ENCODE data around the gene GOLPH3. TPM values are rescaled to one million over a fixed set of nuclear protein-coding genes. Genes with fewer than 3 reads are reported as not detected.

The GOLPH3 gene
- total RNA-seq, 2 donors from 2014 or later = 118 to 259 TPM

- Histone ChIP-seq H3K4me3 (no peak overlapping the region), H3K27ac (no peak overlapping the region), H3K36me3 (no peaks in the 10 kb centered on the region), H3K27me3 (replicated peaks; ENCODE audit: insufficient read depth) (no peaks in the 10 kb centered on the region), H3K9me3 (no peaks in the 10 kb centered on the region), H3K4me1 (replicated peaks) (no peaks in the 10 kb centered on the region)
- 94% methylated on average over 17 of the region's 17 CpGs for WGBS
- intact Hi-C loops (cut with DNase I) = loop anchor here (10.0 kb wide), 2 partner anchors 224 to 506 kb away; partner anchors contain the start of gene MTMR12
- DNase-seq (ENCODE audit: low spot score) = no peak
- TF ChIP-seq POLR2AphosphoS5 (IDR thresholded peaks at IDR 0.05) = no peak
- no peak for TF ChIP-seq CTCF (IDR thresholded peaks at IDR 0.05)
- no peak for TF ChIP-seq POLR2A (IDR thresholded peaks at IDR 0.05)
Measured at GRCh38 chr5:32090755-32091128, 83.4 kb downstream of the GOLPH3 start.

- H3K36me3 ChIP-seq = no peaks in the 10 kb centered on the region
- intact Hi-C loops (cut with DNase I) = loop anchor here (10.0 kb wide), 2 partner anchors 225 to 505 kb away; partner anchors contain the start of gene MTMR12
- H3K4me3 ChIP-seq = no peak overlapping the region
- H3K27me3 ChIP-seq (replicated peaks; ENCODE audit: insufficient read depth) = no peaks in the 10 kb centered on the region
- no peak overlapping the region for H3K27ac ChIP-seq
- H3K9me3 ChIP-seq = no peaks in the 10 kb centered on the region
- no peak for DNase-seq (ENCODE audit: low spot score)
- TF ChIP-seq CTCF (IDR thresholded peaks at IDR 0.05) (no peak), POLR2A (IDR thresholded peaks at IDR 0.05) (no peak), POLR2AphosphoS5 (IDR thresholded peaks at IDR 0.05) (no peak)
- H3K4me1 ChIP-seq (replicated peaks) = no peaks in the 10 kb centered on the region
- WGBS = 93% methylated on average over 23 of the region's 24 CpGs
Measured at GRCh38 chr5:32090026-32090754, 83.9 kb downstream of the GOLPH3 start.

- intact Hi-C loops (cut with DNase I) = no loop called here
- no peak for DNase-seq (ENCODE audit: low spot score)
- no peaks in the 10 kb centered on the region for H3K4me1 ChIP-seq (replicated peaks)
- no peak overlapping the region for H3K27ac ChIP-seq
- no peaks in the 10 kb centered on the region for H3K27me3 ChIP-seq (replicated peaks; ENCODE audit: insufficient read depth)
- H3K9me3 ChIP-seq = no peaks in the 10 kb centered on the region
- H3K36me3 ChIP-seq = no peaks in the 10 kb centered on the region
- TF ChIP-seq CTCF (IDR thresholded peaks at IDR 0.05) (no peak), POLR2AphosphoS5 (IDR thresholded peaks at IDR 0.05) (no peak)
- H3K4me3 ChIP-seq = no peak overlapping the region
- 90% methylated on average over 30 of the region's 30 CpGs for WGBS
Measured at GRCh38 chr5:32089146-32090000, 84.7 kb downstream of the GOLPH3 start.

- no peaks in the 10 kb centered on the region for H3K36me3 ChIP-seq
- intact Hi-C loops (cut with DNase I) = no loop called here
- H3K27me3 ChIP-seq (replicated peaks; ENCODE audit: insufficient read depth) = no peaks in the 10 kb centered on the region
- H3K4me3 ChIP-seq = no peak overlapping the region
- no peaks in the 10 kb centered on the region for H3K4me1 ChIP-seq (replicated peaks)
- 86% methylated on average over 12 of the region's 12 CpGs for WGBS
- TF ChIP-seq CTCF (IDR thresholded peaks at IDR 0.05) = no peak
- no peak for TF ChIP-seq POLR2AphosphoS5 (IDR thresholded peaks at IDR 0.05)
- no peak for TF ChIP-seq POLR2A (IDR thresholded peaks at IDR 0.05)
- H3K27ac ChIP-seq = no peak overlapping the region
- no peak for DNase-seq (ENCODE audit: low spot score)
- no peaks in the 10 kb centered on the region for H3K9me3 ChIP-seq
Measured at GRCh38 chr5:32088214-32088613, 85.9 kb downstream of the GOLPH3 start.

Data from prostate gland (tissue), 2 donors.